ENCODE data around the gene ELP4.

ELP4 gene

GRCh38 chr11:31702966-31703365 is 193.4 kb downstream of the ELP4 start:
- Histone ChIP-seq H3K9me3 (ENCODE audit: insufficient read depth, low read depth, low read length) (no peaks in the 10 kb centered on the region), H3K27me3 (ENCODE audit: insufficient read depth, low read length) (no peaks in the 10 kb centered on the region), H3K4me1 (ENCODE audit: insufficient read depth, low read length) (no peaks in the 10 kb centered on the region; the same call in 1 of the 2 replicates), H3K4me3 (ENCODE audit: low read length) (no peak overlapping the region), H3K36me3 (ENCODE audit: insufficient read depth, low read length) (no peaks in the 10 kb centered on the region), H3K9ac (ENCODE audit: low read depth, low read length) (no peak overlapping the region), H3K27ac (ENCODE audit: low read depth, low read length) (no peak overlapping the region)
- WGBS, result 39% methylated on average over 1 of the region's 1 CpG

GRCh38 chr11:31706357-31706756 is 196.8 kb downstream of the ELP4 start:
- Histone ChIP-seq H3K27ac (ENCODE audit: low read depth, low read length) (no peak overlapping the region), H3K27me3 (ENCODE audit: insufficient read depth, low read length) (no peaks in the 10 kb centered on the region), H3K36me3 (ENCODE audit: insufficient read depth, low read length) (no peaks in the 10 kb centered on the region), H3K9me3 (ENCODE audit: insufficient read depth, low read depth, low read length) (no peaks in the 10 kb centered on the region), H3K9ac (ENCODE audit: low read depth, low read length) (no peak overlapping the region), H3K4me3 (ENCODE audit: low read length) (no peak overlapping the region), H3K4me1 (ENCODE audit: insufficient read depth, low read length) (no peaks in the 10 kb centered on the region; the same call in 1 of the 2 replicates)
- 96% methylated on average over 1 of the region's 1 CpG for WGBS

- H3K27ac ChIP-seq (ENCODE audit: low read depth, low read length), result no peak overlapping the region
- no peaks in the 10 kb centered on the region for H3K27me3 ChIP-seq (ENCODE audit: insufficient read depth, low read length)
- H3K4me1 ChIP-seq (ENCODE audit: insufficient read depth, low read length), result peaks cover 15% of the 10 kb centered on the region; the same call in 1 of the 2 replicates
- no peak overlapping the region for H3K9ac ChIP-seq (ENCODE audit: low read depth, low read length)
- WGBS, result 79% methylated on average over 2 of the region's 2 CpGs
- H3K4me3 ChIP-seq (ENCODE audit: low read length), result no peak overlapping the region
- no peaks in the 10 kb centered on the region for H3K9me3 ChIP-seq (ENCODE audit: insufficient read depth, low read depth, low read length)
- no peaks in the 10 kb centered on the region for H3K36me3 ChIP-seq (ENCODE audit: insufficient read depth, low read length)
These were observed 201.6 kb downstream of the ELP4 start for GRCh38 chr11:31711137-31711536.

- 96% methylated on average over 1 of the region's 2 CpGs for WGBS
- no peaks in the 10 kb centered on the region for H3K9me3 ChIP-seq (ENCODE audit: insufficient read depth, low read depth, low read length)
These were observed 203.3 kb downstream of the ELP4 start for GRCh38 chr11:31712851-31713250.

GRCh38 chr11:31714840-31715239 is 205.3 kb downstream of the ELP4 start:
- Histone ChIP-seq H3K9me3 (ENCODE audit: insufficient read depth, low read depth, low read length) (no peaks in the 10 kb centered on the region), H3K36me3 (ENCODE audit: insufficient read depth, low read length) (no peaks in the 10 kb centered on the region), H3K27ac (ENCODE audit: low read depth, low read length) (no peak overlapping the region), H3K27me3 (ENCODE audit: insufficient read depth, low read length) (no peaks in the 10 kb centered on the region), H3K4me1 (ENCODE audit: insufficient read depth, low read length) (peaks cover 15% of the 10 kb centered on the region; the same call in 1 of the 2 replicates), H3K9ac (ENCODE audit: low read depth, low read length) (no peak overlapping the region), H3K4me3 (ENCODE audit: low read length) (no peak overlapping the region)
- WGBS, result 95% methylated on average over 3 of the region's 3 CpGs

More at GRCh38 chr11:31712851-31713250, 203.3 kb downstream of the ELP4 start:
- Histone ChIP-seq H3K36me3 (ENCODE audit: insufficient read depth, low read length) (no peaks in the 10 kb centered on the region), H3K4me1 (ENCODE audit: insufficient read depth, low read length) (peaks cover 15% of the 10 kb centered on the region; the same call in 1 of the 2 replicates), H3K27me3 (ENCODE audit: insufficient read depth, low read length) (no peaks in the 10 kb centered on the region), H3K27ac (ENCODE audit: low read depth, low read length) (no peak overlapping the region), H3K9ac (ENCODE audit: low read depth, low read length) (no peak overlapping the region), H3K4me3 (ENCODE audit: low read length) (no peak overlapping the region)

- H3K36me3 ChIP-seq (ENCODE audit: insufficient read depth, low read length), result no peaks in the 10 kb centered on the region
- H3K4me3 ChIP-seq (ENCODE audit: low read length), result no peak overlapping the region
- no peak overlapping the region for H3K9ac ChIP-seq (ENCODE audit: low read depth, low read length)
- 55% methylated on average over 2 of the region's 2 CpGs for WGBS
- H3K27ac ChIP-seq (ENCODE audit: low read depth, low read length), result no peak overlapping the region
- no peaks in the 10 kb centered on the region for H3K27me3 ChIP-seq (ENCODE audit: insufficient read depth, low read length)
- no peaks in the 10 kb centered on the region for H3K9me3 ChIP-seq (ENCODE audit: insufficient read depth, low read depth, low read length)
- H3K4me1 ChIP-seq (ENCODE audit: insufficient read depth, low read length), result peaks cover 16% of the 10 kb centered on the region
These were observed 210.7 kb downstream of the ELP4 start for GRCh38 chr11:31720225-31720624.

- Histone ChIP-seq H3K27me3 (ENCODE audit: insufficient read depth, low read length) (no peaks in the 10 kb centered on the region), H3K27ac (ENCODE audit: low read depth, low read length) (no peak overlapping the region), H3K4me1 (ENCODE audit: insufficient read depth, low read length) (peaks cover 16% of the 10 kb centered on the region), H3K9me3 (ENCODE audit: insufficient read depth, low read depth, low read length) (no peaks in the 10 kb centered on the region), H3K4me3 (ENCODE audit: low read length) (no peak overlapping the region), H3K9ac (ENCODE audit: low read depth, low read length) (no peak overlapping the region), H3K36me3 (ENCODE audit: insufficient read depth, low read length) (no peaks in the 10 kb centered on the region)
- 79% methylated on average over 3 of the region's 3 CpGs for WGBS
These were observed 211.3 kb downstream of the ELP4 start for GRCh38 chr11:31720671-31721365.

GRCh38 chr11:31722754-31723153 is 213.2 kb downstream of the ELP4 start:
- WGBS, result 90% methylated on average over 3 of the region's 3 CpGs
- no peaks in the 10 kb centered on the region for H3K9me3 ChIP-seq (ENCODE audit: insufficient read depth, low read depth, low read length)
- H3K27me3 ChIP-seq (ENCODE audit: insufficient read depth, low read length), result no peaks in the 10 kb centered on the region
- H3K9ac ChIP-seq (ENCODE audit: low read depth, low read length), result no peak overlapping the region
- no peaks in the 10 kb centered on the region for H3K36me3 ChIP-seq (ENCODE audit: insufficient read depth, low read length)
- H3K4me1 ChIP-seq (ENCODE audit: insufficient read depth, low read length), result peaks cover 16% of the 10 kb centered on the region
- no peak overlapping the region for H3K4me3 ChIP-seq (ENCODE audit: low read length)
- H3K27ac ChIP-seq (ENCODE audit: low read depth, low read length), result no peak overlapping the region

GRCh38 chr11:31725176-31725575 is 215.6 kb downstream of the ELP4 start:
- no peak overlapping the region for H3K9ac ChIP-seq (ENCODE audit: low read depth, low read length)
- H3K9me3 ChIP-seq (ENCODE audit: insufficient read depth, low read depth, low read length), result no peaks in the 10 kb centered on the region
- H3K36me3 ChIP-seq (ENCODE audit: insufficient read depth, low read length), result no peaks in the 10 kb centered on the region

GRCh38 chr11:31728432-31728831 is 218.9 kb downstream of the ELP4 start:
- no peaks in the 10 kb centered on the region for H3K4me1 ChIP-seq (ENCODE audit: insufficient read depth, low read length)
- H3K9me3 ChIP-seq (ENCODE audit: insufficient read depth, low read depth, low read length), result peaks cover 22% of the 10 kb centered on the region; the same call in 1 of the 2 replicates
- no peaks in the 10 kb centered on the region for H3K27me3 ChIP-seq (ENCODE audit: insufficient read depth, low read length)
- H3K9ac ChIP-seq (ENCODE audit: low read depth, low read length), result no peak overlapping the region
- H3K27ac ChIP-seq (ENCODE audit: low read depth, low read length), result no peak overlapping the region
- no peak overlapping the region for H3K4me3 ChIP-seq (ENCODE audit: low read length)
- 0 out of 2 replicates have a peak, but pooled peaks cover 4% of the 10 kb centered on the region for H3K36me3 ChIP-seq (ENCODE audit: insufficient read depth, low read length)
- no CpG with 5 or more reads among the region's 1 CpG for WGBS

More at GRCh38 chr11:31725176-31725575, 215.6 kb downstream of the ELP4 start:
- Histone ChIP-seq H3K27me3 (ENCODE audit: insufficient read depth, low read length) (no peaks in the 10 kb centered on the region), H3K4me3 (ENCODE audit: low read length) (no peak overlapping the region), H3K27ac (ENCODE audit: low read depth, low read length) (no peak overlapping the region), H3K4me1 (ENCODE audit: insufficient read depth, low read length) (peaks cover 12% of the 10 kb centered on the region)

GRCh38 chr11:31740131-31740530 is 230.6 kb downstream of the ELP4 start:
- Histone ChIP-seq H3K27ac (ENCODE audit: low read depth, low read length) (no peak overlapping the region), H3K36me3 (ENCODE audit: insufficient read depth, low read length) (0 out of 2 replicates have a peak, but pooled peaks cover 5% of the 10 kb centered on the region), H3K9me3 (ENCODE audit: insufficient read depth, low read depth, low read length) (peaks cover 15% of the 10 kb centered on the region), H3K4me3 (ENCODE audit: low read length) (no peak overlapping the region), H3K27me3 (ENCODE audit: insufficient read depth, low read length) (no peaks in the 10 kb centered on the region), H3K9ac (ENCODE audit: low read depth, low read length) (no peak overlapping the region), H3K4me1 (ENCODE audit: insufficient read depth, low read length) (no peaks in the 10 kb centered on the region)
- WGBS, result 69% methylated on average over 1 of the region's 1 CpG
